ENCODE results near the gene MIS12.

The MIS12 gene

DNA sequence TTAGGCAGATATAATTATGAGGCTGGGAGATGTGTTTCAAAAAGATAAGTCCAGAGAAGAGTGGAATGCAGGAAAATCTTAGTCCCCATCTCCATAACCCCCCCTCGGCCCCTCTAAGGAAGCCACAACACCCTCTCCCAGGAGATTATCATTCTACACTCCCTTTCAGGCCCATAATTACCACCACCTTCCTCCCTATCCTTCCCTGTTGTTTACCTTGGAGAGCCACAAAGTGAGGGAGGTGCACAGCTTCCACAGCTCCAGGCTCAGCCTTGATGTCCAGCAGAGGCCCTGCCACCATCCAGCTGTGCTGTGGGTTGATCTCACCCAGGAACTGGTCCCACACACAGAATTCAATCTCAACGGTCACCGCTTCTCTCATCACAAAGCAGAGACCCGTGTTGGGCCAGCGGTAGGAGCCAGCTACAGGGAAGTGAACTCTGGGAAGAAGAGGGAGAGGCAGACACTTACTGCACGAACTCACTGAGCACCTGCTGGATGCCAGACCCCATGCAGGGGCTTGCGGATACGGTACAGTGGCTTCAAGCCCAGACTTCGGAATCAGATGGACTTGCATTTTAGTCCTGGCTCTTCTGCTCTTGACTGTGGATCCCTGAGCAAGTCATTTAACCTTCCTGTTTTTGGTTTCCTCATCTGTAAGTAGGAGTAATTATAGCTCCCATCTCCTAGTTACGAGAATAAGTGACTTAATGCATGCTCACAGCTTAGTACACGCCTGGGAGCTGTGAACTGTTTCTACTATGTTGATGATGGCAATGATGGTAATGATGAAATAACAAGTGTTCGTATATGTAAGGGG lies 44.1 kb downstream of the MIS12 start:
- H3K27me3 ChIP-seq (ENCODE audit: control insufficient read depth, insufficient read depth, low read length): no peaks in the 10 kb centered on the region
- H3K36me3 ChIP-seq (ENCODE audit: control insufficient read depth, insufficient read depth, low read length): peaks cover 4% of the 10 kb centered on the region
- peaks cover 7% of the 10 kb centered on the region for H3K4me1 ChIP-seq (ENCODE audit: control insufficient read depth, insufficient read depth, low read length)
- no peak overlapping the region for H3K9ac ChIP-seq (ENCODE audit: low read length)
- H3K27ac ChIP-seq (ENCODE audit: low read depth, low read length): no peak overlapping the region
- no peak overlapping the region for H3K4me3 ChIP-seq (ENCODE audit: low read length)

GRCh38 chr17:5531085-5531418 lies 44.7 kb downstream of the MIS12 start:
- H3K4me1 ChIP-seq (ENCODE audit: control insufficient read depth, insufficient read depth, low read length): peaks cover 7% of the 10 kb centered on the region
- H3K27me3 ChIP-seq (ENCODE audit: control insufficient read depth, insufficient read depth, low read length): no peaks in the 10 kb centered on the region
- no peak overlapping the region for H3K9ac ChIP-seq (ENCODE audit: low read length)
- no peak overlapping the region for H3K27ac ChIP-seq (ENCODE audit: low read depth, low read length)
- H3K4me3 ChIP-seq (ENCODE audit: low read length): no peak overlapping the region
- peaks cover 4% of the 10 kb centered on the region for H3K36me3 ChIP-seq (ENCODE audit: control insufficient read depth, insufficient read depth, low read length)

DNA sequence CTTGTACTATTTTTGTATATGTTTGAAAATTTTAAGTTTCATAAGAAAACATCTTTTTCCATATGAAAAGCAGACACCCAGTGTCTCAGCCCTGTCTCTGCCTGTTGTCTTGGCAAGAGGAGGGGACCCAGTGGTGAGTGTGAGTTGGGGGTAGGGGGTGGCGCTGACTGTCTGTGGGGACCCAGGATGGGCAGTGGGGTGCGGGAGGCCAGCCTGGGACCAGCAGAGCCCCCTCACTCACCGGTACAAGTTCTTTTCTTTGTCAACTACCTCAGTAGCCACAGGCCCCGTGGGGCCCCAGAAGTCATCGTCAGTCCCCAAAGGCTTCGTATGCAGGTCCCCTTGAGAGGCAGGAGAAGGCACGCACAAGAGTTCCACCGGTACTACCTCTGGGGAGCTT lies 46.2 kb downstream of the MIS12 start:
- H3K36me3 ChIP-seq (ENCODE audit: control insufficient read depth, insufficient read depth, low read length): peaks cover 4% of the 10 kb centered on the region

DNA sequence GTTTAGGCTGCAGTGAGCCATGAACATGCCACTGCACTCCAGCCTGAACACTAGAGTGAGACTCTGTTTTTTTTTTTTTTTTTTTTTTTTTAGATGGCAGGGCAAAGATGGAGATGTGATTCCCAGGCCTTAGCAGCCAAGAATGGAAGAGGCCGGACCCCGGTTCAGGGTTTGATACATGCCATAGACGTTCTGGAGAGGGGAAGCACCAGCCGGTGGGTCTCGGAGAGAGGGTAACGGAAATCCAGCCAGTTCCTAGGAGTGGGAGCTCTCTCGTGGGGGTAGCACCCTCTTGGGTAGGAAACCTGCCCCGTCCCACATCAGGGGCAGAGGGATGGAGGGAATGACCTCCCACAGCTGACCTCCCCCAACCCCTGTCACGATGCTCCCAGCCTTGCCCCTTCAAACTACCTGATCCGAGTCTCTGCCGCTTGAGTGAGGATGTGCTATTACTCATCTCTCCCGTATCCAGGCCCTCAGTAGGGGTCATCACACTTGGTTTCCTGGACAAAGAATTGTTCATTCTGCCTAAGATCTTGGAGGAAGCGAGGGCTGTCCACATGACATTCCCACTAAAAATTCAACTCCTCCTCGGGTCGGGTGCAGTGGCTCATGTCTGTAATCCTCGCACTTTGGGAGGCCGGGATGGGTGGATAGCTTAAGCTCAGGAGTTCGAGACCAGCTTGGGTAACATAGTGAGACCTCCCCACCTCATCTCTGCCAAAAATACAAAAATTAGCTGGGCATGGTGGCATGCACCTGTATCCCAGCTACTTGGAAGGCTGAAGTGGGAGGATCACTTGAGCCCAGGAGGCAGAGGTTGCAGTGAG lies 47.3 kb downstream of the MIS12 start:
- H3K36me3 ChIP-seq (ENCODE audit: control insufficient read depth, insufficient read depth, low read length): peaks cover 6% of the 10 kb centered on the region
- H3K9ac ChIP-seq (ENCODE audit: low read length): no peak overlapping the region
- no peaks in the 10 kb centered on the region for H3K4me1 ChIP-seq (ENCODE audit: control insufficient read depth, insufficient read depth, low read length)
- H3K27me3 ChIP-seq (ENCODE audit: control insufficient read depth, insufficient read depth, low read length): no peaks in the 10 kb centered on the region
- no peak overlapping the region for H3K4me3 ChIP-seq (ENCODE audit: low read length)
- H3K27ac ChIP-seq (ENCODE audit: low read depth, low read length): no peak overlapping the region

More for the DNA sequence above, 46.2 kb downstream of the MIS12 start:
- Histone ChIP-seq H3K4me1 (ENCODE audit: control insufficient read depth, insufficient read depth, low read length) (no peaks in the 10 kb centered on the region), H3K4me3 (ENCODE audit: low read length) (no peak overlapping the region), H3K27ac (ENCODE audit: low read depth, low read length) (no peak overlapping the region), H3K27me3 (ENCODE audit: control insufficient read depth, insufficient read depth, low read length) (no peaks in the 10 kb centered on the region), H3K9ac (ENCODE audit: low read length) (no peak overlapping the region)

GRCh38 chr17:5535436-5535835 lies 49.1 kb downstream of the MIS12 start:
- no peaks in the 10 kb centered on the region for H3K27me3 ChIP-seq (ENCODE audit: control insufficient read depth, insufficient read depth, low read length)
- H3K4me3 ChIP-seq (ENCODE audit: low read length): no peak overlapping the region
- peaks cover 3% of the 10 kb centered on the region for H3K36me3 ChIP-seq (ENCODE audit: control insufficient read depth, insufficient read depth, low read length)
- no peak overlapping the region for H3K27ac ChIP-seq (ENCODE audit: low read depth, low read length)
- no peak overlapping the region for H3K9ac ChIP-seq (ENCODE audit: low read length)
- H3K4me1 ChIP-seq (ENCODE audit: control insufficient read depth, insufficient read depth, low read length): no peaks in the 10 kb centered on the region

DNA sequence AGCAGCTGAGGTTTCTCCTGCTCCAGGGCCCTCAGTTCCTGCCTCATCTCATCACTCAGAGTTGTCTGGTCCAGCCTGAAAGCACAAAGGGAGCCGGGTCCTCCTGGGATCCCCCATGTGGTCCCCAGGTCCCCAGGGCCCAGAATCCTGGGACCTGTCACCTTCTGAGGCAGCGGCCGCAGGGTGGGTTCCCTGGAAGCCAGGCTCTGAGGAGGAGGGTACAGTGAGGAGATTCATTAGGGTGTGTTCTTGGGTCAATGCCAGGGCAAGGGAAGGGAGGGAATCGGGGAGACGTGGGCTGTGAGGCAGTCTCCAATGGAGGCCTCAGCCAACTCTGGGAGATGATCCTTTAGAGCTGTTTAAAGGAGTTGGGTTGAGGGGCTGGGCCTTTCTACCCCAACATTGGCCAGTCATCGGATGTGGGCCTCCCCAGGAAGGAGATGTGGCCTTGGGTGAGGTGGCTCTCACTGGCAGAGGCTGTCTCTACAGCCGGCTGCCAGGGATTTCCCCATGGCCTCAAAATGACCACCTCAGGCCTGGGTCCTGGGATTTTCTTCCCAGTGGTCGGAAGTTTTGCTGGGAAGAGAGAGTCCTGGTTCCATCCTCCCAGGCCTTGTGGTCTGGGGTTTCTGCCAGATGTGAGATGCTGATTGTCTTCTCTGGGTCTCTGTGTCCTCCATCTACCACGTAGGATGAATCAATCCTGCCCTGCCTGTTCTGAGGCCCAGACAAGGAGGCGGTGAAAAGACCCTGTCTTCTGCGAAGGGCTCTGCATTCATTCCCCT lies 50.7 kb downstream of the MIS12 start:
- no peaks in the 10 kb centered on the region for H3K27me3 ChIP-seq (ENCODE audit: control insufficient read depth, insufficient read depth, low read length)
- no peak overlapping the region for H3K27ac ChIP-seq (ENCODE audit: low read depth, low read length)
- no peak overlapping the region for H3K9ac ChIP-seq (ENCODE audit: low read length)
- no peak overlapping the region for H3K4me3 ChIP-seq (ENCODE audit: low read length)
- peaks cover 5% of the 10 kb centered on the region for H3K36me3 ChIP-seq (ENCODE audit: control insufficient read depth, insufficient read depth, low read length)
- no peaks in the 10 kb centered on the region for H3K4me1 ChIP-seq (ENCODE audit: control insufficient read depth, insufficient read depth, low read length)

DNA sequence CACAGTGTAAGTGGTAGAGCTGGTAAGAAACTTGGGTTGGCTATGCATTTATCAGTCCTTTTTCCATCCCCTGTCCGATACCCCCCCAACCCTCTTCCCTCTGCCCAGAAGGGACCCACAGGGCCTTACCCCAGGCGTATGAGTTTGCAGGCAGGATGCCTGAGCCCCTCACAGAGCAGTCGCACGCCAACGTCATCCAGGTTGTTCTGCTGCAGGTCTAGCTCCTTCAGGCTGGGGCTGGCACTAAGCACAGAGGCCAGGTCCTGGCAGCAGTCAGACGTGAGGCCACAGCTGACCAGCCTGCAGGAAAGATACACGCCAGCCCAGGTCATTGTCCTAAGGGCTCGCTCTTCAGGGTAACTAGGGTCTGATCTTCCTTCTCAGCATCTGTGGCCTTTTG lies 52.9 kb downstream of the MIS12 start:
- Histone ChIP-seq H3K36me3 (ENCODE audit: control insufficient read depth, insufficient read depth, low read length) (peaks cover 5% of the 10 kb centered on the region), H3K27me3 (ENCODE audit: control insufficient read depth, insufficient read depth, low read length) (no peaks in the 10 kb centered on the region)

GRCh38 chr17:5540321-5540720 lies 54.0 kb downstream of the MIS12 start:
- H3K36me3 ChIP-seq (ENCODE audit: control insufficient read depth, insufficient read depth, low read length): peaks cover 5% of the 10 kb centered on the region
- no peak overlapping the region for H3K9ac ChIP-seq (ENCODE audit: low read length)
- no peaks in the 10 kb centered on the region for H3K4me1 ChIP-seq (ENCODE audit: control insufficient read depth, insufficient read depth, low read length)
- H3K27ac ChIP-seq (ENCODE audit: low read depth, low read length): no peak overlapping the region
- H3K27me3 ChIP-seq (ENCODE audit: control insufficient read depth, insufficient read depth, low read length): no peaks in the 10 kb centered on the region
- H3K4me3 ChIP-seq (ENCODE audit: low read length): no peak overlapping the region

More for the DNA sequence above, 52.9 kb downstream of the MIS12 start:
- H3K27ac ChIP-seq (ENCODE audit: low read depth, low read length): no peak overlapping the region
- H3K4me1 ChIP-seq (ENCODE audit: control insufficient read depth, insufficient read depth, low read length): no peaks in the 10 kb centered on the region
- no peak overlapping the region for H3K4me3 ChIP-seq (ENCODE audit: low read length)
- H3K9ac ChIP-seq (ENCODE audit: low read length): no peak overlapping the region
